ENCODE data around the gene SRD5A2.
"Not testable (repeated sequence)": the region's sequence is repeated elsewhere in the genome, so short reads cannot be mapped to it uniquely, and the experiment has no call there.

The SRD5A2 gene

DNA sequence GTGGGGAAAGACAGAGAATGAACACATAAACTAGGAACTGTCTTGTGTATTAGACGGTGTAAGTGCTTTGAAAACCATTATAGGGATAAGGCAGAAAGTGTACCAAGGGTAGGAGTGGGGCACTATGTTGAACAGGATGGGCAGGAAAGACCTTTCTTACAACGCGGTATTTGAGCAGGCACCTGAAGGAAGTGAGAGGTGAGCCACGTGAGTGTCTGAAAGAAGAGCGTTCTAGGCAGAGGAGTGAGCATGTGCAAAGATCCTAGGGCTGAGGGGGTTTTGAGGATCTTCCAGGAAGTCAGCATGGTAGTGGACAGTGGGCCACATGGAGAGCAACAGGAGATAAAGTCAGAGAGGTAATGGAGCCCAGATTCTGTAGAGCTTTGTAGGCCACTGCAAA is 65.2 kb downstream of the SRD5A2 start:
- DNase-seq (ENCODE audit: low read depth): no peak
- TF ChIP-seq, protein P1, sequence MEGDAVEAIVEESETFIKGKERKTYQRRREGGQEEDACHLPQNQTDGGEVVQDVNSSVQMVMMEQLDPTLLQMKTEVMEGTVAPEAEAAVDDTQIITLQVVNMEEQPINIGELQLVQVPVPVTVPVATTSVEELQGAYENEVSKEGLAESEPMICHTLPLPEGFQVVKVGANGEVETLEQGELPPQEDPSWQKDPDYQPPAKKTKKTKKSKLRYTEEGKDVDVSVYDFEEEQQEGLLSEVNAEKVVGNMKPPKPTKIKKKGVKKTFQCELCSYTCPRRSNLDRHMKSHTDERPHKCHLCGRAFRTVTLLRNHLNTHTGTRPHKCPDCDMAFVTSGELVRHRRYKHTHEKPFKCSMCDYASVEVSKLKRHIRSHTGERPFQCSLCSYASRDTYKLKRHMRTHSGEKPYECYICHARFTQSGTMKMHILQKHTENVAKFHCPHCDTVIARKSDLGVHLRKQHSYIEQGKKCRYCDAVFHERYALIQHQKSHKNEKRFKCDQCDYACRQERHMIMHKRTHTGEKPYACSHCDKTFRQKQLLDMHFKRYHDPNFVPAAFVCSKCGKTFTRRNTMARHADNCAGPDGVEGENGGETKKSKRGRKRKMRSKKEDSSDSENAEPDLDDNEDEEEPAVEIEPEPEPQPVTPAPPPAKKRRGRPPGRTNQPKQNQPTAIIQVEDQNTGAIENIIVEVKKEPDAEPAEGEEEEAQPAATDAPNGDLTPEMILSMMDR (IDR thresholded peaks at IDR 0.05; ENCODE audit: low read depth, low read length, missing control alignments): no peak
- H3K4me3 ChIP-seq (ENCODE audit: low read depth, low read length): no peak overlapping the region

DNA sequence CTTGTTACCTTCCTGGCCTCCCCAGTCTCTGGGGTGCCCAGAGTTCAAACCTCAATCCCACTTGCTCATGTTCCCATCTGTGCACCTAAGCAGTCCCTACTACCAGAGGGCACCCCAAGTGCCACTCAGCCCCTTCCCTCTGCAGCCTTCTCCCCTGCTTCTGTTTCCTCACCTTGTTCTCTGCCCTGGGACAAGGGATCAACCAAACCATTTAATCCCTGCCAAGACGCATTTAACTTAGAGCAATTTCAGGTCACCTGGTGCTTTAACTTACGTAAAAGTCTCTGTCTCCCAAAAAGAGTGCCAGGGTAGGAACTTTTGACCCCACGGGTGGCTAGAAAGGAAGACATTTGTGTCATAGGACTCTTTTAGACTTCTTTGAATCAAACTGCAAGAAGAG is 67.2 kb downstream of the SRD5A2 start:
- no peak for DNase-seq (ENCODE audit: low read depth)
- no peak overlapping the region for H3K4me3 ChIP-seq (ENCODE audit: low read depth, low read length)
- TF ChIP-seq, protein P1 (IDR thresholded peaks at IDR 0.05; ENCODE audit: low read depth, low read length, missing control alignments): no peak

DNA sequence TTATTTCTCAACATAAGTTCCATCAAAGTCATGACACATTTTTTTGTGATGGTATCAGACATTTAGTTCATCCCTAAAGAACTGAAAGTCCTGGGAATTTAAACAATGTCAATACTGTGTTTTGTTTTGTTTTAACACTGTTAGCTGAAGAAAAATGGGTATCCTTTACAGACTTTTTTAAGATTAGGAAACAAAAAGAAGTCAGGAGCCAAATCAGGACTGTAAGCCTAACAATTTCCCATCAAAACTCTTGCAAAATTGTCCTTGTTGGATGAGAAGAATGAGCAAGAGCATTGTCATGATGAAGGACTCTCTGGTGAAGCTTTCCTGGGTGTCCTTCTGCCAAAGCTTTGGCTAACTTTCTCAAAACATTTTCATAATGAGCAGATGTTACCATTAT is 69.4 kb downstream of the SRD5A2 start:
- no peak for DNase-seq (ENCODE audit: low read depth)
- TF ChIP-seq, protein P1 (IDR thresholded peaks at IDR 0.05; ENCODE audit: low read depth, low read length, missing control alignments): no peak

DNA sequence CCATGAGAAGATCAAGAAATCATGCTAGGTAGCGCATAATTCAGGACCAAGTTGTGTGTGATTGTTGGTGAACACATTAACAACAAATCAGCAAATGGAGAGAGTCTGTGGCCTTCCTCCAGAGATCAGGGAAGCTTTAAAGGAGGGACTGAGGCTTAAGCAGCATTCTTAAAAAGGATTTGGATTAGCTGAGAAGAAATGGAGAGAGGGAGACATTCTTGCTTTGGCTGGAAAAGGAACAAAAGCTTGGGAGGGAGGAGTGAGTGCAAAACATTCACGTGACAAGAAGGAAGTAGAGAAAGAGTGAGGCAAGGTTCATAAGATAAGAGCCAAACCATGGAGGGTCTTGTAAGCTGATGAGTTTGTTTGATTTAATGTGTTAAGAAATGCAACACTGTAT is 75.6 kb downstream of the SRD5A2 start:
- DNase-seq (ENCODE audit: low read depth): no peak
- no peak overlapping the region for H3K4me3 ChIP-seq (ENCODE audit: low read depth, low read length)
- TF ChIP-seq, protein P1 (IDR thresholded peaks at IDR 0.05; ENCODE audit: low read depth, low read length, missing control alignments): no peak

More for the DNA sequence above, 69.4 kb downstream of the SRD5A2 start:
- no peak overlapping the region for H3K4me3 ChIP-seq (ENCODE audit: low read depth, low read length)

DNA sequence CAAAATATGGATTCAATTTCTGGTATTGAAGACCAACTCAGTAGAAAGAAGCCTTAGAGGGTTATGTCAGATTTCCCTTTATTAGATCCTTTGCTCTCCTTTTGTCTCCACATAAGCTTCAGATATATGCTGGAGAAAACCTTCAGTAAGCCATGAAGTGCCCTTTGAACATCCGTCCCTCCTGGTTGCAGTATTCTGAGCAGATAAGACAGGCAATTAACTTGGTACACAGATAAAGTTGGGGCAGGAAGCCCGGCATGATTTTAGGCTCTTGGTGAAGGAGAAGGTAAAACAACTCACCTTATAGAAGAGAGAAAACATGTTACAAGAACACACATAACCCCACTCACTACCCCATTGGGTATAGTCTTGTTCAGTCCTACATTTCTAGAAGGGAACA is 76.4 kb downstream of the SRD5A2 start:
- no peak overlapping the region for H3K4me3 ChIP-seq (ENCODE audit: low read depth, low read length)
- TF ChIP-seq, protein P1 (IDR thresholded peaks at IDR 0.05; ENCODE audit: low read depth, low read length, missing control alignments): no peak
- DNase-seq (ENCODE audit: low read depth): no peak

DNA sequence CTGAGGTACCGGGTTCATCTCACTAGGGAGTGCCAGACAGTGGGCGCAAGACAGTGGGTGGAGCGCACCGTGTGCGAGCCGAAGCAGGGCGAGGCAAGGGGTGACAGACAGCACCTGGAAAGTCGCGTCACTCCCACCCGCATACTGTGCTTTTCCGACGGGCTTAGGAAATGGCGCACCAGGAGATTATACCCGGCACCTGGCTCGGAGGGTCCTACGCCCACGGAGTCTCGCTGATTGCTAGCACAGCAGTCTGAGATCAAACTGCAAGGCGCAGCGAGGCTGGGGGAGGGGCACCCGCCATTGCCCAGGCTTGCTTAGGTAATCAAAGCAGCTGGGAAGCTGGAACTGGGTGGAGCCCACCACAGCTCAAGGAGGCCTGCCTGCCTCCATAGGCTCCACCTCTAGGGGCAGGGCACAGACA is 84.3 kb downstream of the SRD5A2 start:
- not testable (repeated sequence) for H3K4me3 ChIP-seq (ENCODE audit: low read depth, low read length); DNase-seq (ENCODE audit: low read depth)

DNA sequence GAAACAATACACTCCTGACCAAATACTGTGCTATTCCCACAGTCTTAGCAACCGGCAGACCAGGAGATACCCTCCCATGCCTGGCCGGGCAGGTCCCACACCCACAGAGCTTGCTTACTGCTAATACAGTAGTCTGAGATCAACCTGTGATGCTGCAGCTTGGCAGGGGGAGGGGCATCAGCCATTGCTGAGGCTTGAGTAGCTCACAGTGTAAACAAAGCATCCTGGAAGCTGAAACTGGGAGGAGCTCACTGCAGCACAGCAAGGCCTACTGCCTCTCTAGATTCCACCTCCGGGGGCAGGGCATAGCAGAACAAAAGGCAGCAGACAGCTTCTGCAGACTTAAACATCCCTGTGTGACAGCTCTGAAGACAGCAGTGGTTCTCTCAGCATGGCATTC is 91.4 kb downstream of the SRD5A2 start:
- not testable (repeated sequence) for DNase-seq (ENCODE audit: low read depth); H3K4me3 ChIP-seq (ENCODE audit: low read depth, low read length)

DNA sequence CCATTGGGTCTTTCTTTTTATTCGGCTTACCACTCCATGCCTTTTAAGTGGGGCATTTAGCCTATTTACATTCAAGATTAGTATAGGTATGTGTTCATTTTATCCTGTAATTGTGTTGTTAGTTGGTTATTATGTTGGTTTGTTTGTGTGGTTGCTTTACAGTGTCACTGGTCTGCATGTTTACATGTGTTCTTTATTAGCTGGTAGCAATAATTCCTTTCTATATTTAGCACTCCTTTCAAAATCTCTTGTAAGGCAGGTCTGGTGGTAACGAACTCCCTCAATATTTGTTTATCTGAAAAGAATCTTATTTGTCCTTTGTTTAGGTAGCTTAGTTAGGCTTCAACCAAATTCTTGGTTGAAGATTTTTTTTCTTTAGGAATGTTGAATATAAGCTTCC is 97.5 kb downstream of the SRD5A2 start:
- DNase-seq (ENCODE audit: low read depth): no peak
- H3K4me3 ChIP-seq (ENCODE audit: low read depth, low read length): no peak overlapping the region
- TF ChIP-seq, protein P1 (IDR thresholded peaks at IDR 0.05; ENCODE audit: low read depth, low read length, missing control alignments): no peak
